PC-9 (cell line): ENCODE measurements around the gene PNLIPRP2.

Experiments
- EZH2 ChIP-seq: fragments of 200-600 bp; sonication (generic); IDR thresholded peaks from 2 replicates; pipeline ENCODE4 v1.8.0; 2017; ENCODE audit warnings: antibody characterized with exemption, low read depth
- TF ChIP-seq, protein P1 (sequence below): fragments of 200-600 bp; sonication (generic); conservative IDR thresholded peaks from 2 replicates; pipeline ENCODE4 v1.6.1; 2017; ENCODE audit warnings: mixed run types, antibody characterized with exemption, mild to moderate bottlenecking, moderate library complexity

DNA sequence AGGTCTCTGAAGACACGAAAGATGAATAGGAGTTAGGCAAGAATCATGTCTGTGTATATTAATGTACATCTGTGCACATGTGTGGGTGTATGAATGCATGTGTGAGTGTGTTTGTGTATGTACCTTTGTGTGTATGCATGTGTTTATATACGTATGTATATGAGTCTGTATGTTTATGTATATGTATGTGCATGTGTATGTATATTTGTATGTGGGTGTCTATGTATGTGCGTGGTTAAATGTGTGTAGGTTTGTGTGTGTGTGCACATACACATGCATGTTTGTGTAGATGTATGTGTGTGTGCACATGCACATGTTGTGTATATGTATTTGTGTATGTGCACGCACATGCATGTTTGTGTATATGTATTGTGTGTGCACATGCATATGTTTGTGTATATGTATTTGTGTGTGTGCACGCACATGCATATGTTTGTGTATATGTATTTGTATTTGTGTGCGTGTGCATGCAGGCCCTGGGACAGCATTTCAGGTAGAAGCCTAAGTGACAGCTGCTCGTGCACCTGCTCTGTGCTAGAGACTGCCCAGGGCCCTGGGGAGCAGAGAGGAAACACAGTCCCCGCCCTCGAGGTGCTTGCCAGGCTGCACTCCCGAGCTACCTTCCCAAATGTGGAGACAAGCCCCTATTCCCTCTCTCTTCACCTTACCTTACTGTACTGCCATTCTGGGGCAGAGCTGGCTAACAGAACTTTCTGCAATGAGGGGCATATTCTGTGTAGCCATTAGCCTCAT, 17.9 kb upstream of the PNLIPRP2 start:
- no peak for TF ChIP-seq EZH2
- TF ChIP-seq, protein P1, sequence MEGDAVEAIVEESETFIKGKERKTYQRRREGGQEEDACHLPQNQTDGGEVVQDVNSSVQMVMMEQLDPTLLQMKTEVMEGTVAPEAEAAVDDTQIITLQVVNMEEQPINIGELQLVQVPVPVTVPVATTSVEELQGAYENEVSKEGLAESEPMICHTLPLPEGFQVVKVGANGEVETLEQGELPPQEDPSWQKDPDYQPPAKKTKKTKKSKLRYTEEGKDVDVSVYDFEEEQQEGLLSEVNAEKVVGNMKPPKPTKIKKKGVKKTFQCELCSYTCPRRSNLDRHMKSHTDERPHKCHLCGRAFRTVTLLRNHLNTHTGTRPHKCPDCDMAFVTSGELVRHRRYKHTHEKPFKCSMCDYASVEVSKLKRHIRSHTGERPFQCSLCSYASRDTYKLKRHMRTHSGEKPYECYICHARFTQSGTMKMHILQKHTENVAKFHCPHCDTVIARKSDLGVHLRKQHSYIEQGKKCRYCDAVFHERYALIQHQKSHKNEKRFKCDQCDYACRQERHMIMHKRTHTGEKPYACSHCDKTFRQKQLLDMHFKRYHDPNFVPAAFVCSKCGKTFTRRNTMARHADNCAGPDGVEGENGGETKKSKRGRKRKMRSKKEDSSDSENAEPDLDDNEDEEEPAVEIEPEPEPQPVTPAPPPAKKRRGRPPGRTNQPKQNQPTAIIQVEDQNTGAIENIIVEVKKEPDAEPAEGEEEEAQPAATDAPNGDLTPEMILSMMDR: no peak
